Ecto neural progenitor cell (in vitro differentiated cells): ENCODE measurements around the gene SLC4A8.

ENCODE experiments used
- DNase-seq: peaks from one replicate; pipeline ENCODE4 v3.0.0-alpha.2; 2018; ENCODE audit warnings: low spot score

The SLC4A8 gene

GRCh38 chr12:51424662-51425539 lies at the start of gene SLC4A8:
TSS of gene SLC4A8 (plus strand) at chr12:51424831. CDS start at chr12:51424988, 157 bp downstream.
- peak; percentile 100 for DNase-seq

- DNase-seq, result no peak
Observed at GRCh38 chr12:51374856-51375255, 49.8 kb upstream of the SLC4A8 start.

GRCh38 chr12:51377099-51377984 lies 47.3 kb upstream of the SLC4A8 start:
- no peak for DNase-seq

- DNase-seq, result no peak
Observed at GRCh38 chr12:51378749-51379148, 45.9 kb upstream of the SLC4A8 start.

GRCh38 chr12:51379571-51379970 lies 45.1 kb upstream of the SLC4A8 start:
- DNase-seq, result no peak

GRCh38 chr12:51381226-51382079 lies 43.2 kb upstream of the SLC4A8 start:
- no peak for DNase-seq

- DNase-seq, result no peak
Observed at GRCh38 chr12:51382173-51382572, 42.5 kb upstream of the SLC4A8 start.

- no peak for DNase-seq
Observed at GRCh38 chr12:51383269-51383905, 41.2 kb upstream of the SLC4A8 start.

GRCh38 chr12:51386351-51386750 lies 38.3 kb upstream of the SLC4A8 start:
- no peak for DNase-seq

- DNase-seq, result no peak
Observed at GRCh38 chr12:51388069-51388799, 36.4 kb upstream of the SLC4A8 start.

GRCh38 chr12:51388846-51389245 lies 35.8 kb upstream of the SLC4A8 start:
- no peak for DNase-seq

- DNase-seq, result no peak
Observed at GRCh38 chr12:51389302-51389999, 35.2 kb upstream of the SLC4A8 start.

- DNase-seq, result no peak
Observed at GRCh38 chr12:51390457-51390856, 34.2 kb upstream of the SLC4A8 start.

GRCh38 chr12:51390891-51391282 lies 33.7 kb upstream of the SLC4A8 start:
- peak; percentile 80 for DNase-seq

- peak; percentile 81 for DNase-seq
Observed at GRCh38 chr12:51391283-51392123, 33.1 kb upstream of the SLC4A8 start, which contains the start of gene GALNT6. TSS of gene GALNT6 (minus strand) at chr12:51391406. CDS start at chr12:51379781, 11,625 bp downstream.

GRCh38 chr12:51392556-51393237 lies 31.9 kb upstream of the SLC4A8 start:
- peak; percentile 74 for DNase-seq

GRCh38 chr12:51393676-51394545 lies 30.7 kb upstream of the SLC4A8 start:
- no peak for DNase-seq
